ENCODE measurements around the gene BOLA1. TPM values are rescaled to one million over a fixed set of nuclear protein-coding genes. Genes with fewer than 3 reads are reported as not detected.
"Not testable (repeated sequence)": the region's sequence is repeated elsewhere in the genome, so short reads cannot be mapped to it uniquely, and the experiment has no call there.

Gene BOLA1
- total RNA-seq, 2 donors from 2014 or later = 25.7 to 46.0 TPM

GRCh38 chr1:149937759-149938158, 38.4 kb downstream of the BOLA1 start:
- Histone ChIP-seq H3K4me3 (peak overlapping the region; percentile 84), H3K9me3 (no peaks in the 10 kb centered on the region), H3K27ac (peak overlapping the region; percentile 81 to 89), H3K27me3 (replicated peaks; ENCODE audit: insufficient read depth) (no peaks in the 10 kb centered on the region), H3K4me1 (ENCODE audit: control insufficient read depth in 1 of 2, low read depth in 2 of 2) (peaks cover 24 to 49% of the 10 kb centered on the region in 2 donors), H3K36me3 (peaks cover 10% of the 10 kb centered on the region)
- ATAC-seq (ENCODE audit: insufficient number of reproducible peaks, low FRiP score, low read depth) (no peak), DNase-seq (ENCODE audit: low spot score) (no peak)
- TF ChIP-seq, protein P1, sequence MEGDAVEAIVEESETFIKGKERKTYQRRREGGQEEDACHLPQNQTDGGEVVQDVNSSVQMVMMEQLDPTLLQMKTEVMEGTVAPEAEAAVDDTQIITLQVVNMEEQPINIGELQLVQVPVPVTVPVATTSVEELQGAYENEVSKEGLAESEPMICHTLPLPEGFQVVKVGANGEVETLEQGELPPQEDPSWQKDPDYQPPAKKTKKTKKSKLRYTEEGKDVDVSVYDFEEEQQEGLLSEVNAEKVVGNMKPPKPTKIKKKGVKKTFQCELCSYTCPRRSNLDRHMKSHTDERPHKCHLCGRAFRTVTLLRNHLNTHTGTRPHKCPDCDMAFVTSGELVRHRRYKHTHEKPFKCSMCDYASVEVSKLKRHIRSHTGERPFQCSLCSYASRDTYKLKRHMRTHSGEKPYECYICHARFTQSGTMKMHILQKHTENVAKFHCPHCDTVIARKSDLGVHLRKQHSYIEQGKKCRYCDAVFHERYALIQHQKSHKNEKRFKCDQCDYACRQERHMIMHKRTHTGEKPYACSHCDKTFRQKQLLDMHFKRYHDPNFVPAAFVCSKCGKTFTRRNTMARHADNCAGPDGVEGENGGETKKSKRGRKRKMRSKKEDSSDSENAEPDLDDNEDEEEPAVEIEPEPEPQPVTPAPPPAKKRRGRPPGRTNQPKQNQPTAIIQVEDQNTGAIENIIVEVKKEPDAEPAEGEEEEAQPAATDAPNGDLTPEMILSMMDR (IDR thresholded peaks at IDR 0.05) = no peak

GRCh38 chr1:149938668-149939003, 39.3 kb downstream of the BOLA1 start:
- H3K36me3 ChIP-seq; DNase-seq (ENCODE audit: low spot score); H3K27me3 ChIP-seq (replicated peaks; ENCODE audit: insufficient read depth); H3K9me3 ChIP-seq; ATAC-seq (ENCODE audit: insufficient number of reproducible peaks, low FRiP score, low read depth): not testable (repeated sequence)
- Histone ChIP-seq H3K4me3 (peak overlapping the region; percentile 84), H3K27ac (peak overlapping the region; percentile 81 to 89), H3K4me1 (ENCODE audit: control insufficient read depth in 1 of 2, low read depth in 2 of 2) (peaks cover 24 to 49% of the 10 kb centered on the region in 2 donors)

GRCh38 chr1:149940427-149940826, 41.1 kb downstream of the BOLA1 start:
- Histone ChIP-seq H3K4me3 (no peak overlapping the region), H3K27ac (peak overlapping the region in 1 of 2 donors; percentile 89), H3K9me3 (no peaks in the 10 kb centered on the region), H3K27me3 (replicated peaks; ENCODE audit: insufficient read depth) (no peaks in the 10 kb centered on the region), H3K4me1 (ENCODE audit: control insufficient read depth in 1 of 2, low read depth in 2 of 2) (peaks cover 21 to 38% of the 10 kb centered on the region in 2 donors), H3K36me3 (peaks cover 16% of the 10 kb centered on the region)
- ATAC-seq (ENCODE audit: insufficient number of reproducible peaks, low FRiP score, low read depth) (no peak), DNase-seq (ENCODE audit: low spot score) (no peak)
- TF ChIP-seq, protein P1 (IDR thresholded peaks at IDR 0.05) = no peak

DNA sequence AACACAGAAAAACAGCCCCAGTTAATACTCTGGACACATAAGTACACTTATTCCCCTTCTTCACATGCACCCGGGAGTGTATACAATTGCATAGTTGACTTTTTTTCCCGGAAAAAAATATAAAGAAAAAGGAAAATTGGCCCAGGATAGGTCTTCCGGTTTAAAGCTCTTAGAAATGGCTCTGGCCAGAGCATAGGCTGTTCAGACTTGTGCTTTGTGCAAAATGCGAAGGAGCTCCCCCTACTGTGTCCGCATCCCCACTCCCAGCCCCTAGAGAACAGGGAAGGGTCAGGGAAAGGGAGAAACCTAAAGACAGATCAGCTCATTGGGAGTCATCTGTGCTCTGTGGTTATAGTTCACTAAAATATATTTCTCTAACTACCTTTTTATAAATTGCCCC, 42.8 kb downstream of the BOLA1 start:
- Histone ChIP-seq H3K4me1 (ENCODE audit: control insufficient read depth in 1 of 2, low read depth in 2 of 2) (peaks cover 15 to 28% of the 10 kb centered on the region in 2 donors), H3K36me3 (peaks cover 28% of the 10 kb centered on the region), H3K4me3 (no peak overlapping the region), H3K27ac (peak overlapping the region; percentile 5 to 32), H3K9me3 (no peaks in the 10 kb centered on the region), H3K27me3 (replicated peaks; ENCODE audit: insufficient read depth) (no peaks in the 10 kb centered on the region)
- TF ChIP-seq, protein P1 (IDR thresholded peaks at IDR 0.05) = peak; percentile 15
- ATAC-seq (ENCODE audit: insufficient number of reproducible peaks, low FRiP score, low read depth) (no peak), DNase-seq (ENCODE audit: low spot score) (no peak)

- peaks cover 12 to 22% of the 10 kb centered on the region in 2 donors for H3K4me1 ChIP-seq (ENCODE audit: control insufficient read depth in 1 of 2, low read depth in 2 of 2)
- ATAC-seq (ENCODE audit: insufficient number of reproducible peaks, low FRiP score, low read depth) (no peak), DNase-seq (ENCODE audit: low spot score) (no peak)
- H3K9me3 ChIP-seq = no peaks in the 10 kb centered on the region
- peak overlapping the region in 1 of 2 donors; percentile 5 for H3K27ac ChIP-seq
- H3K27me3 ChIP-seq (replicated peaks; ENCODE audit: insufficient read depth) = no peaks in the 10 kb centered on the region
- no peak overlapping the region for H3K4me3 ChIP-seq
- H3K36me3 ChIP-seq = peaks cover 33% of the 10 kb centered on the region
- TF ChIP-seq, protein P1 (IDR thresholded peaks at IDR 0.05) = no peak
These were observed 43.5 kb downstream of the BOLA1 start for GRCh38 chr1:149942885-149943284.

DNA sequence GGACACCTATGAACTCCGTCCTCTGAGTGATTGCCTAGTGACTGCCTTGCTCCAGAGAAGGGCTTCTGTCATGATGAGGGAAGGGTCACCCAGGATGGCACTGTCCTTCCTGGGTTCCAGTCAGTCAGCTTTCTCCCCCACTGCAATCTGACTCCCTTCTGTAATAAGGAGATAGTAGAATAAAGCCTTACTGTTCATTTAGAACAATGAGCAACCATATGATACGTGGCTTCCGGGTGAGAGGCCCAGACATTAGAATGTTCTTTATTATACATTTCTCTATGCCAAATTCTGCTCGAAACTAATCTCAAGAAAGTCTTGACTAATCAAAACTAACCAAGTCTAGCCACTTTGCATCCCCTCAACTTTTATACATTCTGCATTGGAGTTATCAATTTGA, 45.8 kb downstream of the BOLA1 start:
- TF ChIP-seq, protein P1 (IDR thresholded peaks at IDR 0.05) = no peak
- H3K27ac ChIP-seq = no peak overlapping the region
- ATAC-seq (ENCODE audit: insufficient number of reproducible peaks, low FRiP score, low read depth) (no peak), DNase-seq (ENCODE audit: low spot score) (no peak)
- H3K9me3 ChIP-seq = no peaks in the 10 kb centered on the region
- H3K4me1 ChIP-seq (ENCODE audit: control insufficient read depth in 1 of 2, low read depth in 2 of 2) = peaks cover 0 to 6% of the 10 kb centered on the region in 2 donors
- no peaks in the 10 kb centered on the region for H3K27me3 ChIP-seq (replicated peaks; ENCODE audit: insufficient read depth)
- peaks cover 46% of the 10 kb centered on the region for H3K36me3 ChIP-seq
- no peak overlapping the region for H3K4me3 ChIP-seq
